K562 (cell line): Measurements from ENCODE around the gene SYS1. TPM values are rescaled to one million over a fixed set of nuclear protein-coding genes. Genes with fewer than 3 reads are reported as not detected.

Source experiments
- AFF1 ChIP-seq, 2 experiments: fragments of 450-650 bp; IDR thresholded peaks; 2 replicates each; pipeline ENCODE4 v1.6.1; 2018; ENCODE audit warnings: mild to moderate bottlenecking in 2 of 2, low read depth in 1 of 2; ENCODE audit not compliant: partially characterized antibody in 2 of 2
- CXXC5 ChIP-seq: fragments of 250-450 bp; sonication (Bioruptor Pico); IDR thresholded peaks from 2 replicates; pipeline ENCODE4 v1.8.0; 2022; ENCODE audit warnings: inconsistent platforms, mild to moderate bottlenecking, moderate library complexity
- NR2C1 ChIP-seq, 2 experiments: fragments of 450-650 bp; IDR thresholded peaks; 2 replicates each; pipeline ENCODE4 v1.6.1; 2017; ENCODE audit warnings: mild to moderate bottlenecking in 2 of 2, antibody characterized with exemption in 1 of 2, inconsistent platforms in 1 of 2, missing compliant biosample characterization in 1 of 2, missing genetic modification characterization in 1 of 2
- NR3C1 ChIP-seq: sonication (generic); formaldehyde crosslinking; IDR thresholded peaks from 2 replicates; pipeline ENCODE4 v1.8.1; 2022; ENCODE audit warnings: missing genetic modification reagents
- NRF1 ChIP-seq, 2 experiments: fragments of 450-650 bp; IDR thresholded peaks in 1 of 2; conservative IDR thresholded peaks in 1 of 2; 2 replicates each; pipeline ENCODE4 v1.6.1; 2014; ENCODE audit warnings: mild to moderate bottlenecking in 2 of 2
- PTRF ChIP-seq: fragments of 450-650 bp; IDR thresholded peaks from 2 replicates; pipeline ENCODE4 v1.6.1; 2016; ENCODE audit warnings: mild to moderate bottlenecking, missing genetic modification characterization, missing compliant biosample characterization
- SIN3B ChIP-seq: fragments of 450-650 bp; IDR thresholded peaks from 2 replicates; pipeline ENCODE4 v1.6.1; 2017; ENCODE audit warnings: low read depth, mild to moderate bottlenecking, moderate library complexity
- SOX6 ChIP-seq: fragments of 450-650 bp; IDR thresholded peaks from 2 replicates; pipeline ENCODE4 v1.6.1; 2014; ENCODE audit warnings: mild to moderate bottlenecking
- polyA plus RNA-seq, 8 experiments: library from polyadenylated mRNA; depleted of rRNA in 4 of 8; stranded (reverse) in 5 of 8; unstranded in 3 of 8; fragments of >200 nt; fragmentation: Nextera tagmentation in 2 of 8; fragmentation: Illumina TruSeq in 1 of 8; extraction: Ambion mirVana in 2 of 8; extraction: Trizol in 1 of 8; gene quantifications; 2 replicates each; pipeline versions ENCODE4 v1.2.1 to v1.2.3, GENCODE V29; 2011 to 2014; ENCODE audit warnings: inconsistent platforms in 1 of 8, missing spikeins in 1 of 8
- total RNA-seq, 7 experiments: library from RNA; depleted of rRNA in 6 of 7; stranded (reverse); fragments of >200 nt in 6 of 7; fragmentation: Illumina TruSeq in 2 of 7; extraction: Trizol in 2 of 7; gene quantifications; 2 replicates each; pipeline versions ENCODE4 v1.2.1 to v1.2.3, GENCODE V29; 2011 to 2021; ENCODE audit warnings: low replicate concordance in 1 of 7
- TF ChIP-seq, protein P1 (sequence below): fragments of 450-650 bp; IDR thresholded peaks from 2 replicates; pipeline ENCODE4 v1.6.1; 2018; ENCODE audit not compliant: partially characterized antibody
- TF ChIP-seq, protein P2 (sequence below): fragments of 200-800 bp; sonication (Bioruptor generic); IDR thresholded peaks from 2 replicates; pipeline ENCODE4 v1.6.1; 2017; ENCODE audit warnings: missing genetic modification characterization, missing compliant biosample characterization
- TF ChIP-seq, protein P3 (sequence below): sonication (generic); formaldehyde crosslinking; IDR thresholded peaks from 2 replicates; pipeline ENCODE4 v1.8.1; 2023; ENCODE audit warnings: missing genetic modification reagents, mild to moderate bottlenecking, borderline replicate concordance

Gene SYS1
- total and polyA plus RNA-seq, 9 of the 15 experiments (the other 6 are each of a cell fraction or from before 2014, with no cell fraction given) = 11.1 to 25.2 (median 17.5) TPM

DNA sequence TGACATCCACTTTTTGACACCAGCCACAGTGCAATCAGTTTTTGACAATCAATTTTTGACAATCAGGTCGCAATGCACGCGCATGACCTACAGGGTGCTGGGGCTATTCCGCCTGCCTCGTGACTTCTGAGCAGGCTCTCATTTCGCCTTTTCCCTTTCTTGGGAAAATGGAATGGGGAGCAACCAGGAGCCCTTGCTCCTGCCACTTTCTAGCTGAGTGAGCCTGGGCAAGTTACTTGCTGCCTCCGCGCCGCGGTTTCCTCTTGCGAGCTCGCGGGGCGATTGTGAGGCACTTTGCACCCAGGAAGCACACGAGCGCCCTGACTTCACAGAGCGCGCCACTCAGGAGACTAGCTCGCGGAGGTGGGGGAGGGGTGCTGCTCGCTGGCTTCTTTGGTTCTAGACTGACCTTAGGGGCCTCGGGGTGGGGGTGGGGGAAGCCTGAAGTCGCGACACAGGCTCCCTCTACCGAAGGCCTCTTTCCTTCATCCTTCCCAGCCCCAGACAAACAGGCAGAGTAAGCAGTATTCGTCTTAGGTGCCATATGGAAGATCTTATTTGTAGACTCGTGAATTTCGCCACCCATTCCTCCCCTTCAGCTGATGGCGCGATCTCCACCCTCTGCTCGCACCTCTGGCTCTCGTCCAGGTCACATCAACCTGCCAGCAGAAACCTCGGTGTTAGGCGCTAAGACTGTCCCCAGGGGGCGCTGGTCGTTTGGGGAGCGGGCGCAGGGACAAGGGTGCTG lies 10.6 kb downstream of the SYS1 start (continued):
- TF ChIP-seq, protein P1, sequence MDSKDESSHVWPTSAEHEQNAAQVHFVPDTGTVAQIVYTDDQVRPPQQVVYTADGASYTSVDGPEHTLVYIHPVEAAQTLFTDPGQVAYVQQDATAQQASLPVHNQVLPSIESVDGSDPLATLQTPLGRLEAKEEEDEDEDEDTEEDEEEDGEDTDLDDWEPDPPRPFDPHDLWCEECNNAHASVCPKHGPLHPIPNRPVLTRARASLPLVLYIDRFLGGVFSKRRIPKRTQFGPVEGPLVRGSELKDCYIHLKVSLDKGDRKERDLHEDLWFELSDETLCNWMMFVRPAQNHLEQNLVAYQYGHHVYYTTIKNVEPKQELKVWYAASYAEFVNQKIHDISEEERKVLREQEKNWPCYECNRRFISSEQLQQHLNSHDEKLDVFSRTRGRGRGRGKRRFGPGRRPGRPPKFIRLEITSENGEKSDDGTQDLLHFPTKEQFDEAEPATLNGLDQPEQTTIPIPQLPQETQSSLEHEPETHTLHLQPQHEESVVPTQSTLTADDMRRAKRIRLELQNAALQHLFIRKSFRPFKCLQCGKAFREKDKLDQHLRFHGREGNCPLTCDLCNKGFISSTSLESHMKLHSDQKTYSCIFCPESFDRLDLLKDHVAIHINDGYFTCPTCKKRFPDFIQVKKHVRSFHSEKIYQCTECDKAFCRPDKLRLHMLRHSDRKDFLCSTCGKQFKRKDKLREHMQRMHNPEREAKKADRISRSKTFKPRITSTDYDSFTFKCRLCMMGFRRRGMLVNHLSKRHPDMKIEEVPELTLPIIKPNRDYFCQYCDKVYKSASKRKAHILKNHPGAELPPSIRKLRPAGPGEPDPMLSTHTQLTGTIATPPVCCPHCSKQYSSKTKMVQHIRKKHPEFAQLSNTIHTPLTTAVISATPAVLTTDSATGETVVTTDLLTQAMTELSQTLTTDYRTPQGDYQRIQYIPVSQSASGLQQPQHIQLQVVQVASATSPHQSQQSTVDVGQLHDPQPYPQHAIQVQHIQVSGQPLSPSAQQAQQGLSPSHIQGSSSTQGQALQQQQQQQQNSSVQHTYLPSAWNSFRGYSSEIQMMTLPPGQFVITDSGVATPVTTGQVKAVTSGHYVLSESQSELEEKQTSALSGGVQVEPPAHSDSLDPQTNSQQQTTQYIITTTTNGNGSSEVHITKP = peak; percentile 96
- no peak for TF ChIP-seq NR3C1 (CRISPR knock-in tag)
- TF ChIP-seq, protein P2, sequence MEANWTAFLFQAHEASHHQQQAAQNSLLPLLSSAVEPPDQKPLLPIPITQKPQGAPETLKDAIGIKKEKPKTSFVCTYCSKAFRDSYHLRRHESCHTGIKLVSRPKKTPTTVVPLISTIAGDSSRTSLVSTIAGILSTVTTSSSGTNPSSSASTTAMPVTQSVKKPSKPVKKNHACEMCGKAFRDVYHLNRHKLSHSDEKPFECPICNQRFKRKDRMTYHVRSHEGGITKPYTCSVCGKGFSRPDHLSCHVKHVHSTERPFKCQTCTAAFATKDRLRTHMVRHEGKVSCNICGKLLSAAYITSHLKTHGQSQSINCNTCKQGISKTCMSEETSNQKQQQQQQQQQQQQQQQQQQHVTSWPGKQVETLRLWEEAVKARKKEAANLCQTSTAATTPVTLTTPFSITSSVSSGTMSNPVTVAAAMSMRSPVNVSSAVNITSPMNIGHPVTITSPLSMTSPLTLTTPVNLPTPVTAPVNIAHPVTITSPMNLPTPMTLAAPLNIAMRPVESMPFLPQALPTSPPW (CRISPR knock-in tag) = peak; percentile 65
- TF ChIP-seq, protein P3, sequence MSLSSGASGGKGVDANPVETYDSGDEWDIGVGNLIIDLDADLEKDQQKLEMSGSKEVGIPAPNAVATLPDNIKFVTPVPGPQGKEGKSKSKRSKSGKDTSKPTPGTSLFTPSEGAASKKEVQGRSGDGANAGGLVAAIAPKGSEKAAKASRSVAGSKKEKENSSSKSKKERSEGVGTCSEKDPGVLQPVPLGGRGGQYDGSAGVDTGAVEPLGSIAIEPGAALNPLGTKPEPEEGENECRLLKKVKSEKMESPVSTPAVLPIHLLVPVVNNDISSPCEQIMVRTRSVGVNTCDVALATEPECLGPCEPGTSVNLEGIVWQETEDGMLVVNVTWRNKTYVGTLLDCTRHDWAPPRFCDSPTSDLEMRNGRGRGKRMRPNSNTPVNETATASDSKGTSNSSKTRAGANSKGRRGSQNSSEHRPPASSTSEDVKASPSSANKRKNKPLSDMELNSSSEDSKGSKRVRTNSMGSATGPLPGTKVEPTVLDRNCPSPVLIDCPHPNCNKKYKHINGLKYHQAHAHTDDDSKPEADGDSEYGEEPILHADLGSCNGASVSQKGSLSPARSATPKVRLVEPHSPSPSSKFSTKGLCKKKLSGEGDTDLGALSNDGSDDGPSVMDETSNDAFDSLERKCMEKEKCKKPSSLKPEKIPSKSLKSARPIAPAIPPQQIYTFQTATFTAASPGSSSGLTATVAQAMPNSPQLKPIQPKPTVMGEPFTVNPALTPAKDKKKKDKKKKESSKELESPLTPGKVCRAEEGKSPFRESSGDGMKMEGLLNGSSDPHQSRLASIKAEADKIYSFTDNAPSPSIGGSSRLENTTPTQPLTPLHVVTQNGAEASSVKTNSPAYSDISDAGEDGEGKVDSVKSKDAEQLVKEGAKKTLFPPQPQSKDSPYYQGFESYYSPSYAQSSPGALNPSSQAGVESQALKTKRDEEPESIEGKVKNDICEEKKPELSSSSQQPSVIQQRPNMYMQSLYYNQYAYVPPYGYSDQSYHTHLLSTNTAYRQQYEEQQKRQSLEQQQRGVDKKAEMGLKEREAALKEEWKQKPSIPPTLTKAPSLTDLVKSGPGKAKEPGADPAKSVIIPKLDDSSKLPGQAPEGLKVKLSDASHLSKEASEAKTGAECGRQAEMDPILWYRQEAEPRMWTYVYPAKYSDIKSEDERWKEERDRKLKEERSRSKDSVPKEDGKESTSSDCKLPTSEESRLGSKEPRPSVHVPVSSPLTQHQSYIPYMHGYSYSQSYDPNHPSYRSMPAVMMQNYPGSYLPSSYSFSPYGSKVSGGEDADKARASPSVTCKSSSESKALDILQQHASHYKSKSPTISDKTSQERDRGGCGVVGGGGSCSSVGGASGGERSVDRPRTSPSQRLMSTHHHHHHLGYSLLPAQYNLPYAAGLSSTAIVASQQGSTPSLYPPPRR (CRISPR knock-in tag) = no peak
- TF ChIP-seq SIN3B = 0 out of 2 replicates have a peak, but pooled peaks have one; percentile 20
- TF ChIP-seq AFF1 (IDR thresholded peaks at IDR 0.05; ENCODE audit: low read depth in 1 of 2, partially characterized antibody in 2 of 2) = peak in 1 of 2 experiments; percentile 58
- peak; percentile 50; the same call in 1 of the 2 replicates for TF ChIP-seq SOX6
- TF ChIP-seq NR2C1 (IDR thresholded peaks at IDR 0.05) = peak; percentile 23; the same call in 1 of the 2 replicates
- TF ChIP-seq NR2C1 (tag; IDR thresholded peaks at IDR 0.05) = peak; percentile 37
- no peak for TF ChIP-seq PTRF (tag)
- TF ChIP-seq CXXC5 (CRISPR knock-in tag) = peak; percentile 61
- peak; percentile 72 to 73 for TF ChIP-seq NRF1 (conservative IDR thresholded peaks at IDR 0.05 in 1 of 2, IDR thresholded peaks at IDR 0.05 in 1 of 2)
